HT-29 (cell line): ENCODE measurements around the gene CCDC192. TPM values are rescaled to one million over a fixed set of nuclear protein-coding genes. Genes with fewer than 3 reads are reported as not detected.
"Not testable (repeated sequence)": the region's sequence is repeated elsewhere in the genome, so short reads cannot be mapped to it uniquely, and the experiment has no call there.

ENCODE experiments used
- DNase-seq: peaks from one replicate; pipeline ENCODE4 v3.0.0-alpha.2; 2015; ENCODE audit warnings: low spot score
- total RNA-seq: library from RNA; depleted of rRNA; stranded (reverse); fragments of >200 nt; shearing (Covaris generic); gene quantifications from 2 replicates; pipeline ENCODE4 v1.2.3, GENCODE V29; 2014; rRNA removed

Gene CCDC192
- not detected in 2 replicates for total RNA-seq

GRCh38 chr5:127702926-127703561 lies at the start of gene CCDC192:
CCDC192 (plus strand) TSS chr5:127703391; CDS start chr5:127703446, 55 bp downstream.
- no peak for DNase-seq

GRCh38 chr5:127656825-127657224 lies 46.4 kb upstream of the CCDC192 start:
- DNase-seq: no peak

GRCh38 chr5:127660047-127660733 lies 43.0 kb upstream of the CCDC192 start:
- no peak for DNase-seq

- DNase-seq: no peak
Measured at GRCh38 chr5:127664093-127664492, 39.1 kb upstream of the CCDC192 start.

- DNase-seq: no peak
Measured at GRCh38 chr5:127665641-127666040, 37.5 kb upstream of the CCDC192 start.

GRCh38 chr5:127666043-127666716 lies 37.0 kb upstream of the CCDC192 start:
- DNase-seq: no peak

- DNase-seq: peak; percentile 16
Measured at GRCh38 chr5:127667926-127668325, 35.3 kb upstream of the CCDC192 start.

GRCh38 chr5:127671218-127671617 lies 32.0 kb upstream of the CCDC192 start:
- DNase-seq: no peak

GRCh38 chr5:127673117-127673800 lies 29.9 kb upstream of the CCDC192 start:
- no peak for DNase-seq

- DNase-seq: not testable (repeated sequence)
Measured at GRCh38 chr5:127676951-127677350, 26.2 kb upstream of the CCDC192 start.

- not testable (repeated sequence) for DNase-seq
Measured at GRCh38 chr5:127679691-127680330, 23.4 kb upstream of the CCDC192 start.

GRCh38 chr5:127680595-127680994 lies 22.6 kb upstream of the CCDC192 start:
- no peak for DNase-seq

GRCh38 chr5:127683008-127683407 lies 20.2 kb upstream of the CCDC192 start:
- DNase-seq: no peak

- DNase-seq: no peak
Measured at GRCh38 chr5:127684726-127685467, 18.3 kb upstream of the CCDC192 start.

GRCh38 chr5:127685662-127686061 lies 17.5 kb upstream of the CCDC192 start:
- no peak for DNase-seq

- no peak for DNase-seq
Measured at GRCh38 chr5:127686424-127686823, 16.8 kb upstream of the CCDC192 start.

GRCh38 chr5:127694518-127695171 lies 8.5 kb upstream of the CCDC192 start:
- no peak for DNase-seq

GRCh38 chr5:127695346-127695745 lies 7.8 kb upstream of the CCDC192 start:
- DNase-seq: no peak

GRCh38 chr5:127696683-127697082 lies 6.5 kb upstream of the CCDC192 start:
- no peak for DNase-seq

- peak; percentile 84 for DNase-seq
Measured at GRCh38 chr5:127697894-127698600, 5.1 kb upstream of the CCDC192 start.
